Measurements from ENCODE around the gene STPG1. TPM values are rescaled to one million over a fixed set of nuclear protein-coding genes. Genes with fewer than 3 reads are reported as not detected.

The STPG1 gene
- total and polyA plus RNA-seq, 3 donors from 2014 or later, result 25.1 to 67.6 (median 45.9) TPM

GRCh38 chr1:24308365-24309015 is 105.1 kb downstream of the STPG1 start:
- intact Hi-C loops (cut with DNase I; ENCODE audit: low total_unique reads), result no loop called here
- no peak overlapping the region for H3K27ac ChIP-seq
- no peaks in the 10 kb centered on the region for H3K4me1 ChIP-seq
- H3K27me3 ChIP-seq, result no peaks in the 10 kb centered on the region
- H3K4me3 ChIP-seq, result no peak overlapping the region
- no peaks in the 10 kb centered on the region for H3K9me3 ChIP-seq
- no peak for DNase-seq
- no peak for TF ChIP-seq POLR2A (IDR thresholded peaks at IDR 0.05)
- no peak for TF ChIP-seq CTCF (IDR thresholded peaks at IDR 0.05)
- 78 to 82% methylated on average over 7 of the region's 7 CpGs for WGBS, 2 donors
- H3K36me3 ChIP-seq (ENCODE audit: low read depth, missing control alignments), result no peaks in the 10 kb centered on the region

Other genes starting within 250 kb of the STPG1 start
- 1 to 10 TPM in 1 of 2 donors, under 1 TPM in 1; 0.63 to 1.6 TPM for gene IFNLR1, start 226.5 kb downstream of the STPG1 start, total RNA-seq
- 1.5 TPM for gene IFNLR1, start 226.5 kb downstream of the STPG1 start, polyA plus RNA-seq (ENCODE audit: insufficient read depth, low read depth, low replicate concordance)
- 1 to 10 TPM; 2.7 to 3.2 TPM for gene GRHL3, start 94.4 kb downstream of the STPG1 start, total RNA-seq
- gene GRHL3, start 94.4 kb downstream of the STPG1 start, polyA plus RNA-seq (ENCODE audit: insufficient read depth, low read depth, low replicate concordance), result 9.5 TPM
- gene NIPAL3, start 2.0 kb upstream of the STPG1 start, total RNA-seq, result 10 to 100 TPM; 33.1 to 46.0 TPM
- 11.2 TPM for gene NIPAL3, start 2.0 kb upstream of the STPG1 start, polyA plus RNA-seq (ENCODE audit: insufficient read depth, low read depth, low replicate concordance)
- 1 to 10 TPM; 7.9 to 8.0 TPM for gene RCAN3, start 89.1 kb upstream of the STPG1 start, total RNA-seq
- 4.2 TPM for gene RCAN3, start 89.1 kb upstream of the STPG1 start, polyA plus RNA-seq (ENCODE audit: insufficient read depth, low read depth, low replicate concordance)
- gene NCMAP, start 142.3 kb upstream of the STPG1 start, total RNA-seq, result 1 to 10 TPM in 1 of 2 donors, under 1 TPM in 1; 0.24 to 1.1 TPM
- 0.26 TPM for gene NCMAP, start 142.3 kb upstream of the STPG1 start, polyA plus RNA-seq (ENCODE audit: insufficient read depth, low read depth, low replicate concordance)
- gene SRRM1, start 229.5 kb upstream of the STPG1 start, total RNA-seq, result 100 to 1,000 TPM; 193 to 235 TPM
- 91.0 TPM for gene SRRM1, start 229.5 kb upstream of the STPG1 start, polyA plus RNA-seq (ENCODE audit: insufficient read depth, low read depth, low replicate concordance)

All from testis (tissue), 3 donors.